Stimulated activated CD8-positive, alpha-beta memory T cell treated with anti-CD3 and anti-CD28 coated beads, Interleukin-4, amount 100 ng/mL, for 1 hour (primary cell): ENCODE measurements around the gene RBM22.

Source experiments
- DNase-seq, 2 donors: peaks; one replicate each; pipeline ENCODE4 v3.0.0-alpha.2; 2020; ENCODE audit warnings: low read depth in 2 of 2, low spot score in 1 of 2

RBM22 gene

DNA sequence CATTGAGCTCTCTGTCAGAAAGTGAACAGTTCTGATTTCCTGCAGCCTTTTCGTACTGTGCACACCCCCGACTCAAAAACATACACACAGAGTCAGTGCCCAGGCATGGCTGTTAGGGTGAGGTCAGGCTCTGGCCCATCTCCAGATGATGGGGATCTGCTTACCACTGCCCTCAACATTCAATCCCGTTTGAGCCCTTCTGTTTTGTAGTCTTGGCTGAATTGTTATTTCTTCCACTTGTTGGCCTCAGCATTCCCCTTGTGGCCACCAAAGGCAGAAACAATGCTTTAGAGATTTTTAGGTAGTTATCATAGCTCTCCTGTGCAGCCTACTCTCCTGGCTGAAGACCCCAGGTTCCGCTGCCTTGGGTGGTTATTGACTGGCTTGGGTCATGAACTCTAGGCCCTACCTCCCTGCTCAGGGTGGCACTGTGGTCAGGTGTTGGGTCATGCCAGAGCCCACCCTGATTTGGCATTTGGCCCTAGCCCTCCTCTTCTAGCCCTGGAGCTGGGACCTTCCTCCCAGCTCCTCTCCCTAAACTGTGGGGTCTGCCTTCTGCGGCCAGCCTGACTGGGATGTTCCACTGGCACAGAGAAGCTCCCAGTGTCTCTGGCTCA is 47.6 kb downstream of the RBM22 start:
- DNase-seq: no peak

DNA sequence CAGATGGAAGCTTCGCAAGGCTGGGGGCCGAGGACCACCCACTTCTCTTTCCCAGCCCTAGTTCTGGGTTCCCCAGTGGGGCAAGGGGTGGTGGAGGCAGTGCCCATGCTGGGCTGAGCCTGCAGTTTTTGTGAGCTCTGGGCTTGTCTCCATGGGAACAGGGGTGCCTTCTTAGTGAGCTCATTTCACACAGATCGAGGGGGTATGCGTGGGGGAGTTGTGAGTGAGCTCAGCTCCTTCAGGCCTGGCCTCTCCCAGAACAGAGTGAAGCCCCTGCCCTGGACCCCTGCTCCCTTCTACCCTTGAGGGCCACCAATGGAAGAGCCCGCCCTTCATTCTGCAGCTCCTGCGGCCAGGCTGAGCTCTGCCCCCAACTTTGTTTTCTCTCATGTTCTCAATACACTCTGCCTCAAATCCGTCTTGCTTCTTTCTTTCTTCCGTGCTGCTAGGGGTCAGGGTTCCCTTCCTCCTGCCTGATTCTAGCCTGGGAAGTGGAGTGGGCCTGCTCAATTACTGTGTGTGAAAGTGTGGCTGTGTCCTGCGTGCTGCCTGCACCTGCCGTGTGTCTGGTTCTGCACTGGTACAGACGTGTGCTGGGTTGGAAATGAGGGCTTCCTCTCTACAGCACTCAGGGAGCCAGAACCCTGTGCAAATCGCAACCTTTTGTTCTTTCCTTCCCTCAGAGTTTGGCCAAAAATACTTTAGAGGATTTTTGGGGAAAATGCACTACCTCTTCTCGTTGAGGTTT is 48.8 kb downstream of the RBM22 start:
- no peak for DNase-seq

DNA sequence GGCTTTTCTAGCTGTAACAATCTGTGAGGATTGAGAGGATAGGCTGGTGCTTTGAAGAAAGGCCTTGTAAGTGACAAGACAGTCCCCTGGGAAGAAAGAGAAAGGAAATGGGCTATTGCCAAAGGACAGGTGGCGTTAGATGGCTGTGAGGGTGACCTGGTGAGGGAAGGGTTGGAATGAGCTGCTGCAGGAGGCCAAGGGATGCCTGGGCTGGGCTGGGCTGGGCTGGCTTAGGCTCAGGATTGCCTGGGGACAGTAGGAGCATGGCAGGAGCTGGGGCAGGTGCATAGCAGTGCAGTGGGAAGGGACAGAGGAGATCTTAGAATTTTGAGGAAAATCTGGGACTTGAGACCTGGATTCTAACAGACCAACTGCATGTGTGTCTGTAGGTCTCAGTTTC is 49.5 kb downstream of the RBM22 start:
- no peak for DNase-seq

DNA sequence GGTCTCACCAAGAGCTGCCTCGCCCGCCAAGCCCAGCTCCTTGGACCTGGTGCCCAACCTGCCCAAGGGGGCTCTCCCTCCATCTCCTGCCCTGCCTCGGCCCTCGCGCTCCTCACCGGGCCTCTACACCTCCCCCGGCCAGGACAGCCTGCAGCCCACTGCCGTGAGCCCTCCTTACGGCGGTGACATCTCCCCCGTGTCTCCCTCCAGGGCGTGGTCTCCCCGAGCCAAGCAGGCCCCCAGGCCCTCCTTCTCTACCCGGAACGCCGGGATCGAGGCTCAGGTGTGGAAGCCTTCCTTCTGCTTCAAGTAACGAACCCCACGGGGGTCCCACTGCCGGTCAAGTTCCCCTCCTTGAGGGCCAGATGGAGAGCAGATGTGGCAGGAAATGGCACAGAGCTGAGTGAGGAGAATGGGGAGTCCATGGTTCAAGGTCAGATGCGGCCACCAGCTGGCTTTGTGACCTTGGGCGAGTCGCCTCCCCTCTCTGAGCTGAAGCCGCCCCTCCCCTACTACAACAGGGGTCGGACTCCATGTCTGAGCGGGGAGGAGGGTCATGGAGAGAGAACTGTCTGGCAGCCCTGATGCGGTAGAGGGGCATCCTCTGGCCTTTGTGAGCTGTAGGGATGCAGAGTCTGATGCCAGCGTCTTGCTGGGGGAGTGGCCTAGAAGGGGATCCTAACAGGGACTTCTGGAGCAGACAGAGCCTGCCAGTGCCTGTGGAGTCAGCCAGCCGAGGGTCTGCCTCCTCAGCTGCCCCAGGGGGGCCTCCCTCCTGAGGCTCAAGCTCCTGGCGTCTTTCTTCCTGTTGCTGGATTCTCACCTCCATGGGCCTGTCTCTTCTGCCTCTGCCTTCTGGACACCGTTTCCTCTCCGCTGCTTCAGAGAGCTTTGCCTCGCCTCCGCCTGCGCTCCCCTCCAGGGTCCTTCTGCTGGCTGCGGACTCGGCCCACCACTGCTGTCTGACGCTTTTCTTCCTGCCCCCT is 50.5 kb downstream of the RBM22 start:
- no peak for DNase-seq

DNA sequence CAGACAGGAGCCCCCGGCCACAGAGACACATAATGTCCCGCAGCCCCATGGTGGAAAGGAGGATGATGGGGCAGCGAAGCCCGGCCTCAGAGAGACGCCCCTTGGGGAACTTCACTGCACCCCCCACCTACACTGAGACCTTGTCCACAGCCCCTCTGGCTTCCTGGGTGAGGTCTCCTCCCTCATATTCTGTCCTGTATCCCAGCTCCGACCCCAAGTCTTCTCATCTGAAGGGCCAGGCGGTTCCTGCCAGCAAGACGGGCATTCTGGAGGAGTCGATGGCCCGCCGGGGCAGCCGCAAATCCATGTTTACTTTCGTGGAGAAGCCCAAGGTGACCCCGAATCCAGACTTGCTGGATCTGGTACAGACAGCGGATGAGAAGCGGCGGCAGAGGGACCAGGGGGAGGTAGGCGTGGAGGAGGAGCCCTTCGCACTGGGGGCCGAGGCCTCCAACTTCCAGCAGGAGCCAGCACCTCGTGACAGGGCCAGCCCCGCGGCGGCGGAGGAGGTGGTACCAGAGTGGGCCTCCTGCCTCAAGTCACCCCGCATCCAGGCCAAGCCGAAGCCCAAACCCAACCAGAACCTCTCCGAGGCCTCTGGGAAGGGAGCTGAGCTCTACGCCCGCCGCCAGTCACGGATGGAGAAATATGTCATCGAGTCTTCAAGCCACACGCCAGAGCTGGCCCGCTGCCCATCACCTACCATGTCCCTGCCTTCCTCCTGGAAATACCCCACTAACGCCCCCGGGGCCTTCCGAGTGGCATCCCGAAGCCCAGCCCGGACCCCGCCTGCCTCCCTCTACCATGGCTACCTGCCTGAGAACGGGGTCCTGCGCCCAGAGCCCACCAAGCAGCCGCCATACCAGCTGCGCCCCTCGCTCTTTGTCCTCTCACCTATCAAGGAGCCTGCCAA is 51.5 kb downstream of the RBM22 start:
- DNase-seq: no peak

DNA sequence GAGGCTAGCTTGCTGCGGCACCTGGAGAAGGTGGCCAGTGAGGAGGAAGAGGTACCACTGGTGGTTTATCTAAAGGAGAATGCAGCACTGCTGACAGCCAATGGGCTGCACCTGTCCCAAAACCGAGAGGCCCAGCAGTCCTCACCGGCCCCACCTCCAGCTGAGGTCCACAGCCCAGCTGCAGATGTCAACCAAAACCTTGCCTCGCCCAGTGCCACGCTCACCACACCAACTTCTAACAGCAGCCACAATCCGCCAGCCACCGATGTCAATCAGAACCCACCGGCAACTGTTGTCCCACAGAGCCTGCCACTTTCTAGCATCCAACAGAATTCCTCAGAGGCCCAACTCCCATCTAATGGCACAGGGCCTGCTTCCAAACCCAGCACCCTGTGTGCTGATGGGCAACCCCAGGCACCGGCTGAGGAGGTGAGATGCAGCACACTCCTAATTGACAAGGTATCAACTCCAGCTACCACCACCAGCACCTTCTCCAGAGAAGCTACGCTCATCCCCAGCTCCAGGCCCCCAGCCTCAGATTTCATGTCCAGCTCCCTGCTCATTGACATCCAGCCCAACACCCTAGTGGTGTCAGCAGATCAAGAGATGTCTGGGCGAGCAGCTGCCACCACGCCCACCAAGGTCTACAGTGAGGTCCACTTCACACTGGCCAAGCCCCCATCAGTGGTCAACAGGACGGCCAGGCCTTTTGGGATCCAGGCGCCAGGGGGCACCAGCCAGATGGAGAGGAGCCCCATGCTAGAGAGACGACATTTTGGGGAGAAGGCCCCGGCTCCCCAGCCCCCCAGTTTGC is 52.4 kb downstream of the RBM22 start:
- DNase-seq: no peak

DNA sequence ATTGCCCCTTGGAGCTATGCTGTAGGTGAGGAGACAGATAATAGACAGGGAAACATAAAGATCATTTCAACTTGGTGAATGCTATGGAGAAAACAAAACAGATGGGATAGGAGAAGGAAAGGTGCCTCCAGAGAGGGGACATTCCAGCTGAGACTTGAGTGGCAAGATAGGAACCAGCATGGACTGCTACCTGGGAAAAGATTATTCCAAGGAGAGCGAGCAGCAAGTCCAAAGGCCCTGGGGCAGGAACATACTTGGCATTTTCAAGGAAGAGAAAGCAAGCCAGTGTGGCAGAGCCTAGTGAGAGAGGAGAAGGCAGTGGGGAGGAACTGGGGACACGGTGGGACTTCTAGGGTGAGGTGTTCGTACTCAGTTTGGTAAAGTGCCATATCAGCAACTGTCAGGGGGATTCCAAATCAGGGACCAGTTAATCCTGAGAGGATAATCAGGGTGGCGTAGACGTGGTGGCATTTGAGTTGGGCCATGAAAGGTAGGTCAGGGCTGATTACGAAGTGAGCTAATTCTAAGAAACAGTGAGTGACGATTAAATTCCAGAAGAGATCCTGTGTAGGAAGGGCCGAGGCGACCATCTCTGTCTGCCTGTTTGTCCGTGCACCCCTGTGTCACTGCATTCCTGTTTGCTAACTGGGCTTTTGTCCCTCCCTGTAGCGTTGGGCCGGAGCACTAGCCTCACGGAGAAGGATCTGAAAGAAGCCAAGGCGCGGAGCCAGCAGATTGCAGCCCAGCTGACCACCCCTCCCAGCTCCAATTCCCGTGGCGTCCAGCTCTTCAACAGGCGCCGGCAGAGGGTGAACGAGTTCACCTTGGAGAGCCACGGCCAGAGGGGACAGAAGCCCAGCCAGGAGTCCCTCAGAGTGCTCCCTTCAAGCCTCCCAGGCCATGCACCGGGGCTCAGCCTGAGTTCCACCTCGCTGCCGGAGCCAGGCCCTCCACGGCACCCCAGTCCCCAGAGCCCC is 53.3 kb downstream of the RBM22 start:
- no peak for DNase-seq

DNA sequence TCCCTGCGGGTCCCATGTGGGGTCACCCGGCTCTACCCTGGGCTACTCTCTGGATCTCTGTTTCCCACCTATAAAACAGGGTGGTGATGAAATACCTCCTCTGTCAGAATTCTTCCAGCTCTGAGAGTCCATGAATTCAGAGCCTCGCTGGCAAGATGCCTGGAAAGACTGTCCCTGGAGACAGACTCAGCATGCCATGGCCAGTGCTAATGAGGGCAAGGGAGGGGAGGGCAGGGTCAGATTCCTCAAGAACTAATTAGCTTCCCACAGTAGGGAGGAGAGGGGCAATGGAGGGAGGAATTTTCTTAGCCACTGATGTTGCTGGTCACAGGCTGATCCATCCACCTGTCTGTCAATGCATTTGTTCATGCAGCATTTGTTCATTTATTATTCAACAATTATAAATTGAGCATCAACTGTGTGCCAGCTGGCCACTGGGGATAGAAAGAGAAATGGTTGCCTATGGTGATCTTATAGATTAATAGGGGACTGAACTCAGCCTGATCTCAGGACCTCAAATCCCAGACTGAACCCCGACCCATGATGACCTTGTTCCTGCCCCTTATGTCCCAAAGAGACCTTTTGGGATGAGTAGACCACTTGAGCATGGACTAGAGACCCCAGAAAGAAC is 55.7 kb downstream of the RBM22 start:
- DNase-seq: no peak

DNA sequence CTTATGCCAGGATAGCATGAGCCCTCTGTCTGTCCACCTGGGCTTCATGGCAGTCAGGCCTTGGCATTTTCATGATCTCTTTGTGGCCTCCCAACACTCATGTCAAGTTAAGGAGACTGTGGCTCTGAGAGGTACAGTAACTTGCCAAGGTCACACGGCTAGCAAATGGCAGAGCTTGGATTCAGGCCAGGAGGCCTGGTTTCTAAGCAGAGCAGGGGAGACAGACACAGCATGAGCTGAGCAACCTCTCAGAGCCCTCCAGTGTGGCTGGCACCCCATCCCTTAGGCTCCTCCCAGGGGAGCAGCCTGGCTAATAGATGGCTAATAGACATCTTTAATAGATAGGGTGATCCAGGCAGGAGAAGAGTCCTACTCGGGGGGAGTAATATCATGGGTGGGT is 56.3 kb downstream of the RBM22 start:
- no peak for DNase-seq

DNA sequence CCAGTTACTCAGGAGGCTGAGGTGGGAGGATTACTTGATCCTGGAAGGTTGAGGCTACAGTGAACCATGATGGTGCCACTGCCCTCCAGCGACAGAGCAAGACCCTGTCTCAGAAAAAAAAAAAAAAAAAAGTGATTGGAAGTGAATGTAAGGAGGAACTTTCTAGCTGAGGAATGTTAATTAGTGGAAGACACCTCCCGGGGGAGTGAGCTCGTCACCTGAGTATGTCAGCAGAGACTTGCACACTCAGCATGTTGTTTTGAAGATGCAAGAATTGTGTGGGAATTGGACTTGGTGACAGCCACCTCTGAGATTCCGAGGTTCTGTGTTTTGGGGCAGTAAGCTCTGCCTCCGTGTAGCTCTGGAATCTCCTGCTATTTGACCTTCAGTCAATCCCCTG is 56.8 kb downstream of the RBM22 start:
- no peak for DNase-seq

DNA sequence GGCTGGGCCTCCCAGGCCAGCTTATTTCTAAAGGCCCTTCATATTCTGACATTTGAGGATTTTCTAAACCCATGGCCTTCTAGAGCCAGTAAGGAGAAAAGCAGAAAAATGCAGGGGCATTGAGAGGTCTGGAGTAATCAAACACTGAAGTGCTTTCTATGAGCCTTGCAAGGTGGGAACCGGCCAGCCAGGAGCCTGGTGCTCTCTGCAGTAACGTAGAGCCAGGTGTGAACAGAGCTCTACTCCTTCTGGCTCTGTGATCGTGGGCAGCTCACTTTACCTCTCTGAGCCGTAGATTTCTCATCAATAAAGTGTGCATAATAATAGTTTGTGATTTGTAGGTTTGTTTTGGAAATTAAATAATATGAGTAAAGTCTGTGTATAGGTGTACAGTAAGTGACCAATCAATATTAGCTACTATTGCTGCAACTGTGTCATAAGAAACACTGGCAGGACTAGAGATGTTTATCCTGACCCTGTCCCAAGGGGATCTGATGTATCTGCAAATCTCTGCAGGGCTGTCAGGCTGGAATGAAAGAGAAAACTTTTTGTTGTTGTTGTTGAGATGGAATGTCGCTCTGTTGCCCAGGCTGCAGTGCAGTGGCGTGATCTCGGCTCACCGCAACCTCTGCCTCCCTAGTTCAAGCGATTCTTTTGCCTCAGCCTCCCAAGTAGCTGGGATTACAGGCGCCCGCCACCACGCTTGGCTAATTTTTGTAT is 57.7 kb downstream of the RBM22 start:
- DNase-seq: no peak

DNA sequence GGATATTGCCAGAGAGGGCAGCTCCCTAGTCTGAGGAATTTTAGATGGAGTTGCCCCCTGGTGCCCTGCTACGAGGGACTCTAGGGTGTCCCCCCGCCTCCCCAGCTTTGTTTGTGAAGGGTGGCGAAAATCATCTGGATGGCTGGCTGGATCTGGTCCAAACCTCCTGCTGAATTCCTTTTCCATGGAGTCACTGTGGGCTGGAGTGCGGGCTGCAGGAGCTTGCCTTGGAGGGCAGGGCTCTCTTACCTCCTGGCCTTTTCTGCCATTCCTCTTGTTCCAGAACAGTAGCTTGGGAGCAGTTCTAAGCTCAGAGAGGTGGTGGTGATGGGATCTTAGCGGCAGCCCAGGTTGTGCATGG is 58.3 kb downstream of the RBM22 start:
- no peak for DNase-seq

DNA sequence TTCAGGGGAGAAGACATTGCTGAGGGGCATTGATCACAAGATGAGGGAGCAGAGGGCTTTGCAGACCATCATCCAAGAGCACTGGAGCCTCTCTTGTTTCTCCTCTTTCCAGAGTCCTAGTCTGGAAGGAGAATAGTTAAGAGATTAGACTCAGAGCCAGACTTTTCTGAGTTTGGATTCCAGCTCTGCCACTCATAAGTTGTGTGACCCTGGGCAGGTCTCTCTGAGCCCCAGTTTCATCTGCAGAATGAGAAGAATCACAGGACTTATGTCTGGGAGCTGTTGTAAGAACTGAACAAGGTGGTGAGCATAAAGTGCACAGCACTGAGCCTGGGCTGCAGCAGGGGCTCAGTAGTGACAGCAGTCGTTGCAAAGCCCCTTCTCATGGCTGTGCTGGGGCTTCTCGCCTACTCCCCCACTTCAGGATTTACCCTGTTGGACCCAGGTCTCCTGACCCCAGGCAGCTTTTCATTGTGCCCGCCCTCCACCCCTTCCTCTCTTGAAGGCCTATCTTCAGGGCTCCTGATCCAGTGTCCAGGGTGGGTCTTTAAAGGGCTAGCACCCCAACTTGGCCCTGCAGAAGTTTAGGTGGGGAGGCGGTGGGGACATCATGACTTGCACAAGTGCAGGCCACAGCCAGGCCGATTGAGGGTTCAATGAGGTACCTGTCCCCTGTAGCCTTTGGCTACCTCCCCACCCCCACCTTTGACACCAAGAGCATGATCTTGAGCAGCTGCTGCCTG is 58.9 kb downstream of the RBM22 start:
- DNase-seq: no peak

DNA sequence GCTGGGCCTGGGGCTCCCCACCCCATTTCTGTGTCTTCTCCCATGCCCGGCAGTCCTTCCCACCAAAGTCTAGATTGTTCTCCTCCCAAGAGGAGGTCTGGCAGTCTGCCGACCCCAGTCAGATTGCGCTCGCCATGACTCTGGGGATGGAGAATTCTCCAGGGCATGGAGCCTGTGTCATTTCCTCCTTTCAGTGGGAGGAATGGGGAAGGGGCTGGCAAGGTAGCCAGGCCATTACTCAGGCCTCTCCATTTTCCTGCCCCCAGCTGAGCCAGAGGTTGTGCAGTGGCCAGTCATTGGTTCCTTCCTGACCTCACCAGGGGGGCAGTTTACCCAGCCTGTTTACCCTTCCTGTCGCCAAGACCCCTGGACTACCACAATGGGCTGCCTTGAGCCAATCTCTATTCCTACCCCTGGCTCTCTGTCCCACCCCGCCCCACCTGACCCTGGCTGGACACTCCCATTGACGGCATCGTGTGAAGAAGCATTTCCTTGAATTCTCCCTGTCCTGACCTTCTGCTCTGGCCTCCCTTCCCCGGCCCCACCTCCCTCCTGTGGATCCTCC is 59.8 kb downstream of the RBM22 start:
- no peak for DNase-seq
